Tracheal epithelial cell (primary cell): ENCODE results near the gene KCNK16. TPM values are rescaled to one million over a fixed set of nuclear protein-coding genes. Genes with fewer than 3 reads are reported as not detected.

ENCODE experiments used
- total RNA-seq: library from RNA; depleted of rRNA; stranded (reverse); fragments of >200 nt; gene quantifications from 2 replicates; pipeline ENCODE4 v1.2.1, GENCODE V29; 2014

The KCNK16 gene
- not detected in 2 replicates for total RNA-seq

GRCh38 chr6:39322306-39322850 lies at the start of gene KCNK16:
KCNK16 (minus strand) TSS chr6:39322702; CDS start chr6:39322540, 162 bp downstream.

GRCh38 chr6:39314273-39314795 lies 8.2 kb downstream of the KCNK16 start, which contains the start of gene KCNK17:
KCNK17 (minus strand) TSS chr6:39314419; CDS start chr6:39314320, 99 bp downstream.

Other genes with a start within 250 kb of the KCNK16 start
- gene SAYSD1, start 207.5 kb downstream of the KCNK16 start, total RNA-seq, result 11.3 and 12.6 TPM in 2 replicates
- gene KCNK5, start 93.2 kb downstream of the KCNK16 start, total RNA-seq, result 0.21 and 0.72 TPM in 2 replicates
- gene KCNK17, start 8.3 kb downstream of the KCNK16 start, total RNA-seq, result not detected in 2 replicates